ENCODE measurements around the gene TEAD1.
A peak's percentile ranks its signal among the peaks of the same experiment; 100 is the strongest.

The TEAD1 gene
- total RNA-seq = 0.29 to 1.6 (median 0.63) reads per million in 4 experiments

GRCh38 chr11:12673924-12674570 lies at the start of gene TEAD1:
TEAD1 (plus strand) TSS chr11:12674421.
- peak; percentile 69 for DNase-seq

- DNase-seq = no peak
These were observed 49.6 kb upstream of the TEAD1 start for GRCh38 chr11:12624595-12624994.

GRCh38 chr11:12625438-12626071 lies 48.7 kb upstream of the TEAD1 start:
- no peak for DNase-seq

- DNase-seq = no peak
These were observed 47.6 kb upstream of the TEAD1 start for GRCh38 chr11:12626616-12627015.

- no peak for DNase-seq
These were observed 45.9 kb upstream of the TEAD1 start for GRCh38 chr11:12628314-12628713.

GRCh38 chr11:12629601-12630313 lies 44.5 kb upstream of the TEAD1 start:
- no peak for DNase-seq

GRCh38 chr11:12631651-12632050 lies 42.6 kb upstream of the TEAD1 start:
- no peak for DNase-seq

- DNase-seq = no peak
These were observed 39.9 kb upstream of the TEAD1 start for GRCh38 chr11:12634329-12634728.

GRCh38 chr11:12636871-12637410 lies 37.3 kb upstream of the TEAD1 start:
- no peak for DNase-seq

- no peak for DNase-seq
These were observed 34.8 kb upstream of the TEAD1 start for GRCh38 chr11:12639388-12639787.

- DNase-seq = no peak
These were observed 33.9 kb upstream of the TEAD1 start for GRCh38 chr11:12640355-12640754.

GRCh38 chr11:12640926-12641849 lies 33.0 kb upstream of the TEAD1 start:
- no peak for DNase-seq

GRCh38 chr11:12642040-12642439 lies 32.2 kb upstream of the TEAD1 start:
- DNase-seq = no peak

- DNase-seq = no peak
These were observed 31.3 kb upstream of the TEAD1 start for GRCh38 chr11:12642806-12643428.

GRCh38 chr11:12646478-12646877 lies 27.7 kb upstream of the TEAD1 start:
- no peak for DNase-seq

GRCh38 chr11:12653729-12654128 lies 20.5 kb upstream of the TEAD1 start:
- no peak for DNase-seq

GRCh38 chr11:12655842-12656241 lies 18.4 kb upstream of the TEAD1 start:
- DNase-seq = no peak

GRCh38 chr11:12657336-12657735 lies 16.9 kb upstream of the TEAD1 start:
- no peak for DNase-seq

- DNase-seq = no peak
These were observed 16.2 kb upstream of the TEAD1 start for GRCh38 chr11:12657981-12658380.

- DNase-seq = no peak
These were observed 12.0 kb upstream of the TEAD1 start for GRCh38 chr11:12662101-12662689.

- DNase-seq = no peak
These were observed 9.8 kb upstream of the TEAD1 start for GRCh38 chr11:12664385-12664784.

- DNase-seq = no peak
These were observed 7.3 kb upstream of the TEAD1 start for GRCh38 chr11:12666915-12667314.
